ENCODE measurements around the gene PPP1R36.
"Not testable (repeated sequence)": the region's sequence is repeated elsewhere in the genome, so short reads cannot be mapped to it uniquely, and the experiment has no call there.

Gene PPP1R36

GRCh38 chr14:64631222-64631621 lies 81.5 kb downstream of the PPP1R36 start:
- not testable (repeated sequence) for H3K36me3 ChIP-seq (ENCODE audit: insufficient read depth, low read length); H3K9me3 ChIP-seq (ENCODE audit: control insufficient read depth, insufficient read depth, low read length); H3K9ac ChIP-seq (ENCODE audit: low read depth, low read length)
- H3K4me1 ChIP-seq (ENCODE audit: insufficient read depth, low read length), result peaks cover 12% of the 10 kb centered on the region

- Histone ChIP-seq H3K9me3 (ENCODE audit: control insufficient read depth, insufficient read depth, low read length) (no peaks in the 10 kb centered on the region), H3K36me3 (ENCODE audit: insufficient read depth, low read length) (no peaks in the 10 kb centered on the region), H3K4me1 (ENCODE audit: insufficient read depth, low read length) (peaks cover 14% of the 10 kb centered on the region), H3K9ac (ENCODE audit: low read depth, low read length) (no peak overlapping the region)
Measured at GRCh38 chr14:64632056-64632455, 82.3 kb downstream of the PPP1R36 start.

- Histone ChIP-seq H3K4me1 (ENCODE audit: insufficient read depth, low read length) (peaks cover 12% of the 10 kb centered on the region), H3K9me3 (ENCODE audit: control insufficient read depth, insufficient read depth, low read length) (no peaks in the 10 kb centered on the region), H3K36me3 (ENCODE audit: insufficient read depth, low read length) (no peaks in the 10 kb centered on the region), H3K9ac (ENCODE audit: low read depth, low read length) (no peak overlapping the region)
Measured at GRCh38 chr14:64634558-64634957, 84.8 kb downstream of the PPP1R36 start.

GRCh38 chr14:64636208-64636979 lies 86.6 kb downstream of the PPP1R36 start:
- Histone ChIP-seq H3K4me1 (ENCODE audit: insufficient read depth, low read length) (peaks cover 15% of the 10 kb centered on the region), H3K9me3 (ENCODE audit: control insufficient read depth, insufficient read depth, low read length) (no peaks in the 10 kb centered on the region), H3K9ac (ENCODE audit: low read depth, low read length) (no peak overlapping the region), H3K36me3 (ENCODE audit: insufficient read depth, low read length) (no peaks in the 10 kb centered on the region)

DNA sequence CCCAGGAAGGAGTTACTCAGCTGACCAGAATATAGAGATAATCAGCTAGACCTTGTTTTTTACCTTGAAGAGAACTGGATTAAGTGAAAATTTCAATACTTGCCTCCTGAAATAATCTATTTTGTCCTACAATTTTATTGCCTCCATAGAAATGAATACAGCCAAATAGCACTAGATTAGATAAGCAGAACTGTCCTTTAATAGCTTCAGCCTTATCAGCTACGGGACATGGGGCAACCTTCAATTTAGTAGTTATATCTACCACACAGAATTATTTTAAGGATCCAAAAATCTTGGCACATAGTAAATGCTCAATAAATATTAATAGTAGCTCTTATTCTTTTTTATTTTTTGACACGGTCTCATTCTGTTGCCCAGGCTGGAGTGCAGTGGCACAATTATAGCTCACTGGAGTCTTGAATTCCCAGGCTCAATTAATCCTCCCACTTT lies 87.2 kb downstream of the PPP1R36 start:
- Histone ChIP-seq H3K9me3 (ENCODE audit: control insufficient read depth, insufficient read depth, low read length) (no peaks in the 10 kb centered on the region), H3K36me3 (ENCODE audit: insufficient read depth, low read length) (no peaks in the 10 kb centered on the region), H3K4me1 (ENCODE audit: insufficient read depth, low read length) (peaks cover 15% of the 10 kb centered on the region), H3K9ac (ENCODE audit: low read depth, low read length) (no peak overlapping the region)

- no peak overlapping the region for H3K9ac ChIP-seq (ENCODE audit: low read depth, low read length)
- no peaks in the 10 kb centered on the region for H3K9me3 ChIP-seq (ENCODE audit: control insufficient read depth, insufficient read depth, low read length)
- no peaks in the 10 kb centered on the region for H3K36me3 ChIP-seq (ENCODE audit: insufficient read depth, low read length)
- peaks cover 15% of the 10 kb centered on the region for H3K4me1 ChIP-seq (ENCODE audit: insufficient read depth, low read length)
Measured at GRCh38 chr14:64637735-64638473, 88.1 kb downstream of the PPP1R36 start.

DNA sequence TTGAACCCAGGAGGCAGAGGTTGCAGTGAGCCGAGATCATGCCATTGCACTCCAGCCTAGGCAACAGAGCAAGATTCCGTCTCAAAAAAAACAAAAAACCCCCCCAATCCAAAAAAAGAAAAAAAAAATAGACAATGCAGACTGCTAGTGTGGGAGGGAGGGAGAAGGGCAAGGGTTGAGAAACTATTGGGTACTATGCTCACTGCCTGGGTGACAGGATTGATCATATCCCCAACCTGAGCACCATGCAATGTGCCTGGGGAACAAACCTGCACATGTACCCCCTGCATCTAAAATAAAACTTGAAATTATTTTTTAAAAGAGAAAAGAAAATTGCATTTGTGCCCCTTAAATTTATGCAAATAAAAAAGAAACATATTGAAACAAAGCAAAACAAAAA lies 88.9 kb downstream of the PPP1R36 start:
- Histone ChIP-seq H3K9ac (ENCODE audit: low read depth, low read length) (no peak overlapping the region), H3K4me1 (ENCODE audit: insufficient read depth, low read length) (peaks cover 15% of the 10 kb centered on the region), H3K36me3 (ENCODE audit: insufficient read depth, low read length) (no peaks in the 10 kb centered on the region), H3K9me3 (ENCODE audit: control insufficient read depth, insufficient read depth, low read length) (peaks cover 3% of the 10 kb centered on the region; the same call in 1 of the 2 replicates)

Data from ES-I3 (cell line).